Activated naive CD4-positive, alpha-beta T cell (primary cell): Measurements from ENCODE around the gene SLC19A1.

Experiments
- DNase-seq, 4 experiments: peaks; one replicate each; lab custom pipeline; 2025; lab: John Stamatoyannopoulos, UW

Gene SLC19A1

DNA sequence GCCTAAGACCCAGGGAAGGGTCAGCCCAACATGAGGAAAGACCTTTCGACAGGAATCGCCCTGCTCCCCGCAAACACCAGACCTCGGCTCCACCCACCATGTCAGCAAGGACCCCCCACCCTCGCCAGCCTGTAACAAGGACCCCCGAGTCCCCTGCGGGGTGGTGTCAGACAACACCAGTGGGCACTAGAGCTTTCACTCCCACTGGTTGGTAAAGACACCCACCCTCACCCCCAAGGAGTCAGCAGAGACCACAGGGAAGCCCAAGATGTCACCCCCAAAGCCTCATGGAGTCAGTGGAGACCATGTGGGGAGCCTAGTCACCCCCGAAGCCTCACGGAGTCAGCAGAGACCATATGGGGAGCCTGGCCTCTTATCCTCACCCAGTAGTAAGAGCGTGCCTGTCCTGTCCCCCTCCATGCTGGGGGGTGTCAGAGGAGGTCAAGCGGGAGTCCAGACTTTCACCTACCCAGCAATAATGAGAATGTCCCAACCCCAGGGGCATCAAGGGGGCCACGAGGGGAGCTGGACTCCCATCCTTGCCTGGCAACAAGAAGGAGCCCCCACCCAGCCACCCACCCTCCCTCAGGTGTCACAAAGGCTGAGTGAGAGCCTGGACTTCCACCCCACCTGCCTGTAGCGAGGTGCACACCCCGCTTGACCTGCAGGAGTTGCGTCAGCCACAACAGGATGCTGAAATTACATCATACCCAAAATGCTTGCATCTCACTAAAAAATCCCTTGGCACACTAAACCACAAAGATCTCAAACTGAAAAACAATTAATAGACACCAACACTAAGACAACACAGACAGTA lies 24.8 kb downstream of the SLC19A1 start:
- DNase-seq = no peak

DNA sequence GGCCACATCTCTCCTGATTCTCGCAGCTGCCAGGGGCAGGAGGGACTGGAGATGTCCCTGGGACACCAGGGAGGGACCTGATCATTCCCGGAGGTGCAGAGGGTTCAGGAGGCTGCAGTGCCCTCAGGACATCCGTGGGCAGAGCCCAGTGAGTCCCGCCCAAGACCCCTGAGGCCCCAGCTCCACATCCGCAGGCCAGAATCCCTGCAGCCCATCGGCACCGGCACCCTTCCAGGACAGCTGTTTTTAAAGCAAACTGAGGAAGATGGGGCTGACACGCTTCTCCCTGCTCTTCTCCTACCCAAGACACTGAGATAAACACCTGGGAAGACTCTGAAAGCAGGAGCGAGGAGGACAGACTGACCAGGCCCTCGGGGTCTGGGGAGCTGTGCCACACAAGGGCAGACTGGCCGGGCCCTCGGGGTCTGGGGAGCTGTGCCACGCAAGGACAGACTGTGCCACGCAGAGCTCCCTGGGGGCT lies 25.5 kb downstream of the SLC19A1 start:
- no peak for DNase-seq

DNA sequence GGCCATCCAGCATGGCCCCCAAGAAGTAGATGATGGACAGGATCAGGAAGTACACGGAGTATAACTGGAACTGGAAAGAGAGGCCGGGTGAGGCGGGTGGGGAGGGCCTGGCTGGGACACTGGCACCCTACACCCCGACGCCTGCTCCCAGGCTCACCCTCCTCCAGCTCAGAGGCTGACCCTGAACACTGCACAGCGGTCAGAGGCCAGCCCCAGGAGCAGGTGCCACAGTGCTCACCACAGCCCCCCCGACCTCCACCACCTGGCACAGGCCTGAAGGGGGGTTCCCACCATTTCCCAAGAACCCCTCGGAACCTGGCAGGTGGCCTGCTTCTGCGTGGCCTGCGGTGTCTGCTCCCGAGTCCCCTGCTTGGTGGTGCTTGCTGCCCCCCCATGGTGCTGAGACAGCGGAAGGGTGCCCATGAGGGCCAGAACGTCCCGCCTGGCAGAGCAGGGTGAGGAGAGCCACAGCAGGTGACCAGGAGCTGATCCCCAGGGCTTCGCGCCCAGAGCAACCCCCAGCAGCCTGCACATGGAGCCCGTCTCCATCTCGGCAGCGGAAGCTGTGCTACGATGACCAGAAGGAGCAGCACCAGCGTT lies 26.1 kb downstream of the SLC19A1 start:
- no peak for DNase-seq

DNA sequence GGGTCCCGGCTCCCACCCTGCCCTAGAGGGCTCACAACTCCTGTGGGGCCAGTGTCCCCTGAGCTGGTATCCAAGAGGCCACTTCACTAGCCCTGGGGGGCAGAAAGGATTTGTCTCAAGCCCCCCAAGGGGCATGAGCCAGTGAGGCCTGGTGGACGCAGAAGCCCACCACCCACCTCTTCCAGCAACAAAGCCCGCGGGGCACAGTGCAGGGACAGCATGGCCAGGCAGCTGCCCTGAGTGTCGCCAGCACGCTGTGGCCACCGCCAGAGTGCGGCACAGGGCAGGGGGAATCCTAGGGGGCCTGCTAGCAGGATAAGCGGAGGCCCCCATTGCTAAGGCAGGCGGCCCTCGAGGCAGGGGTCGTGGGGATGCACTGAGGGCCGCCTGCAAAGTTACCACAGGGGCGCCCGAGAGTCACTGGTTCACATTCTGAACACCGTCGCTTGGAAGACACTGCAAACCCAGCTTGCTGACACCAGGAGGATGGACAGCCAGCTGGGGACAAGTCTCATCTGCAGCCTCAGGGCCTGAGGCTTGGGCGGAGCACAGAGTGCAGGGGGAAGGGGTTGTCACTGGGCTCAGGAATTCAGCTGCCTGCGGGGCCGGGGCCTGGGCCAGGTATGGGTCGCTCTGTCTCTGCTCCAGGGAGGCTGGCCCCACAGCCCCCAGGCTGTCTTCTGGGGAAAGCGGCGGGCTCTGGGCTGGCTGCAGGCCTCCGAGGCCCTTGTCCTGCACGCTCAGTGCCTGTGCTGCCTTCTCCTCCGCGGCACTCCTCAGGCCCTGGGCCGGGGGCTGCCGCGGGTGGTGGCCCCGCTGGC lies 26.8 kb downstream of the SLC19A1 start:
- no peak for DNase-seq

DNA sequence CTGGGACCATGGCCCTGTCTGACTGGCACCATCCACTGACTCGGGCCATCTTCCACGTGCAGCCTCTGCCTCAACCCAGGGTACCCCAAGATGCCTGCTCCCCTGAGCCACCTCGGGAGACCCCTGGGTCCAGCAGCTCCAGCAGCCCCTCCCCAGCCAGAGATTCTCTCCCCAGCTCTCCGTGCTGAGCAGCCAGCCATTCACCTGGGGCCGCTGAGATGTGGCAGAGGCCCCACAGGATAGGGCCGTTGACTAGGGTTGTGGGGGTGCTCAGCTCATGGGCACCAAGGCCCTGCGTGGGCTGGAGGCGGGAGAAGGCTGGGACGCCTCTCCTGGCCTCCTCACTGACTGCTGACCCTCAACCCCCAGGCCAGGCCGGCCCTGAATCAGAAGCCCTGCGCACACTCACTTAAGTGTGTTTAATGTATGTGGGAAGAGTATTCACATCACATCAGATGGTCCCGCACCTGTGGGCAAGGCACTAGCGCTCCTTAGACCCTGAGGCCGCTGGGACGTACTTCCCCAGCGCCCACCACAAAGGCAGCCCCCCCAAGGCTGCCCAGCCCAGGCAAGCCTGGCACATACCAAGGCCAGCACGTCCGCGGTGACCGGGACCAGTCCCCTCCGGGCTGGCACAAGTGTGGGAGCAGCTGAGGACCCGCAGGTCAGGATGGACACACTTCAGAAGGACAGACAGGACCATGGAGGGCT lies 27.8 kb downstream of the SLC19A1 start:
- no peak for DNase-seq

DNA sequence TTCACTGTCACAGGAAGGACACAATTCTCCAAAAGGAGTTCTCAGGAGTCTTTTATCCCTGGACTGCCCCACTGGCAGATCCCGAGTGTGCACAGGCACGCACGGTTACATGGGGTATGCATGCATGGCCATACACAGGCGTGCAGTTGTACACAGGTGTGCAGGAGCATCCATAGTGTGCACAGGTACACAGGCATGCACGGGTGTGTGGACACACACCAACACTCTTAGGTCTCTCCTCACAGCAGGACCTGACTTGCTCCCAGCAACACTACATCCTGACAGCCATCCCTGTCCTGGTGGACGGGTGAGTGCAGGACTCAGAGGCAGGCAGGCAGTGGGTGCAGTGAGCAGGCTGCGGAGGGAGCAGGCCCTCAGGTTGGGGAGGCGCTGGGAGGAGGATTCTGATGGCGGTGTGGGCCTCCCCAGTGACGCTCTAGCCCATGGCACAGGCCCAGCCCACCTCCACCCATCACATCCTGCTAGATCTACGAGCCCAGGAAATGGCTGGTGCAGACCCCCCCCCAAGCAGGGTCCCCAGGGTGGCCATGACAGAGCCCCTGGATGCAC lies 28.4 kb downstream of the SLC19A1 start:
- DNase-seq = no peak

DNA sequence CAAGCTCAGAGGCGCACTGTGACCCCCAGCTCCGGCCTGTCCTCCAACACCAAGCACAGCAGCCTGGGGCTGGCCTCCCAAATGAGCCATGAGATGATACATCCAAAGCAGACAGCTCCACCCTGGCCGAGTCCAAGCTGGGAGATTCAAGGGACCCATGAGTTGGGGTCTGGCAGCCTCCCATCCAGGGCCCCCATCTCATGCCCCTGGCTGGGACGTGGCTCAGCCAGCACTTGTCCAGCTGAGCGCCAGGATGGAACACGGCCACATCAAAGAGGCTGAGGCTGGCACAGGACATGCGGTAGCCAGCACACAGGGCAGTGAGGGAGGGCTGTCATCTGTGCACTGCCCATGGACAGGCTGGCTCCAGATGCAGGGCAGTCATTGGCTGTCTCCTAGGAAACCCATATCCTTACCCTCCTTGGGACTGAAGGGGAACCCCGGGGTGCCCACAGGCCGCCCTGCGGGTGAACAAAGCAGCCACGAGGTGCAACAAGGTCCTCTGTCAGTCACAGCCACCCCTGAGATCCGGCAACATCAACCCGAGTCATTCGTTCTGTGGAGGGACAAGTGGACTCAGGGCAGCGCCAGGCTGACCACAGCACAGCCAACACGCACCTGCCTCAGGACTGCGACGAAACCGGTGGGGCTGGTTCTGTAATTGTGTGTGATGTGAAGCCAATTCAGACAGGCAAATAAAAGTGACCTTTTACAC lies 29.1 kb downstream of the SLC19A1 start:
- no peak for DNase-seq

DNA sequence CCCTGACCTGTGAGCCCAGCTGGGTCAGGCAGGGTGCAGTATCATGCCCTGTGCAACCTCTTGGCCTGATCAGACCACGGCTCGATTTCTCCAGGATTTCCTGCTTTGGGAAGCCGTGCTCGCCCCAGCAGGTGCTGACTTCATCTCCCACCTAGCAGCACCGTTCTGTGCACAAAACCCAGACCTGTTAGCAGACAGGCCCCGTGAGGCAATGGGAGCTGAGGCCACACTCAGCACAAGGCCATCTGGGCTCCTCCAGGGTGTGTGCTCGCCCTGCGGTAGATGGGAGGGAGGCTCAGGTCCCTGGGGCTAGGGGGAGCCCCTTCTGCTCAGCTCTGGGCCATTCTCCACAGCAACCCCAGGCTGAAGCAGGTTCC lies 29.6 kb downstream of the SLC19A1 start:
- no peak for DNase-seq

DNA sequence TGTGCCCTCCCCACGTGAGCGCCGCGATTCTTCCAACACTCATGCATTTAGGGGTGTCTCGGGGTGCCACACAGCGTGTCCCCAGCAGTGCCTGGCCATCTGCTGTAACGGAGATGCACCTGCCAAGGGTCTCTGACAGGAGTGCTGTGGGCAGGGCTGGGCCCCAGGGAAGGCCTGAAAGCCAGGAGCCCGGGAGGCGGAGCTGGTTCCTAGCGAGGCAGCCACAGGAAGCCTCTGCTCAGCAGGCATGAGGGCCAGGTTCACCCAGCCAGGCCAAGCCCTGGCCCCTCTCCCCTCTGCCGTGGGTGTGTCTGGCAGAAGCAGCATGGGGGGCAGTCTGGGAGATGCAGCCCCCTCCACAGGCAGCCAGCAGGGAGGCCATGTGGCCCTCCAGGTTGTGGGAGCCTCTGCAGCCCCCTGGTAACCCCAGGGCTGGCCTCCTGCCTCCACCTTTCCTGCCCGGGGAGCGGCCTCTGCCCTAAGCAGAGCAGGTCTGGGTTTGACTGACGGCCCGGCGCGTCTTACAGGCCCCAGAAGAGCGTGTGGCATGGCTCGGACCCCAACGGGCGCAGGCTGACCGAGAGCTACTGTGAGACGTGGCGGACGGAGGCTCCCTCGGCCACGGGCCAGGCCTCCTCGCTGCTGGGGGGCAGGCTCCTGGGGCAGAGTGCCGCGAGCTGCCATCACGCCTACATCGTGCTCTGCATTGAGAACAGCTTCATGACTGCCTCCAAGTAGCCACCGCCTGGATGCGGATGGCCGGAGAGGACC lies 30.4 kb downstream of the SLC19A1 start:
- DNase-seq = no peak

DNA sequence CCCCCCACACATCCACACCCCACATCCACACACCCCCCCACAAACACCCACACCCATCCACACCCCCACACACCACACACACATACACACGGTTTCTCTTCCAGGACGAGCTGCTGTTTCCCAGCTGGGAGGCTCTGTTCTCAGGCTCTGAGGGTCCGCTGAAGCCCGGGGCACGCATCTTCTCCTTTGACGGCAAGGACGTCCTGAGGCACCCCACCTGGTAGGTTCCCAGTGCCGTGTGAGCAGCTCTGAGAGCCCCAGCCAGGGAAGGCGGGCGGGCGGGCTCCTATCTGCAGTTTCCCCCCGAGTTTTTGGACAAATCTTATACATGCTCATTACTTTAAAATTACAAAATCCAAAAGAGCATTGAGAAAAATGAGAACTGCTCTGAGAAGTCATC lies 31.2 kb downstream of the SLC19A1 start:
- no peak for DNase-seq

DNA sequence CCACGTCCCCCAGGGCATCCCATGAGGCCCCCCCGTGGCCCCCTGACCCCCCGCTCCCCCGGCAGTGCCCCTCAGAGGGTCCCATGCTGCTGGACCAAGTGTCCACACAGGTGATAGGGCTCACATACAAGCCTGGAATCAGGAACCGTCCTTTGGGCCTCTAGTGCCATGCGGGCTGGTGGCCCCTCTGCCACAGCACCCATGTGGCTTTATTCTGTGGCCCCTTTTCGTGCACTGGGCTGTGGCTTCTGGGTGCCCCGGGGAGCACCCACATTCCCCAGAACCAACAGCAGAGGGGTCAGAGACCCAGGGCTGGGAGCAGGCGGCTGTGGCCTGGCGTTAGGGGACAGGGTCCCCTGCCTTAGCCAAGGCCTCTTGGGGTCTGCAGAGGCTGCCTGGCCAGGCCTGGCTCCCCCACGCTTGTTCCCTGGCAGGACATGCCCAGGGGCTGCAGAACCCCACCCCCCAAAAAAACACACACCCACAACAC lies 31.7 kb downstream of the SLC19A1 start:
- no peak for DNase-seq

DNA sequence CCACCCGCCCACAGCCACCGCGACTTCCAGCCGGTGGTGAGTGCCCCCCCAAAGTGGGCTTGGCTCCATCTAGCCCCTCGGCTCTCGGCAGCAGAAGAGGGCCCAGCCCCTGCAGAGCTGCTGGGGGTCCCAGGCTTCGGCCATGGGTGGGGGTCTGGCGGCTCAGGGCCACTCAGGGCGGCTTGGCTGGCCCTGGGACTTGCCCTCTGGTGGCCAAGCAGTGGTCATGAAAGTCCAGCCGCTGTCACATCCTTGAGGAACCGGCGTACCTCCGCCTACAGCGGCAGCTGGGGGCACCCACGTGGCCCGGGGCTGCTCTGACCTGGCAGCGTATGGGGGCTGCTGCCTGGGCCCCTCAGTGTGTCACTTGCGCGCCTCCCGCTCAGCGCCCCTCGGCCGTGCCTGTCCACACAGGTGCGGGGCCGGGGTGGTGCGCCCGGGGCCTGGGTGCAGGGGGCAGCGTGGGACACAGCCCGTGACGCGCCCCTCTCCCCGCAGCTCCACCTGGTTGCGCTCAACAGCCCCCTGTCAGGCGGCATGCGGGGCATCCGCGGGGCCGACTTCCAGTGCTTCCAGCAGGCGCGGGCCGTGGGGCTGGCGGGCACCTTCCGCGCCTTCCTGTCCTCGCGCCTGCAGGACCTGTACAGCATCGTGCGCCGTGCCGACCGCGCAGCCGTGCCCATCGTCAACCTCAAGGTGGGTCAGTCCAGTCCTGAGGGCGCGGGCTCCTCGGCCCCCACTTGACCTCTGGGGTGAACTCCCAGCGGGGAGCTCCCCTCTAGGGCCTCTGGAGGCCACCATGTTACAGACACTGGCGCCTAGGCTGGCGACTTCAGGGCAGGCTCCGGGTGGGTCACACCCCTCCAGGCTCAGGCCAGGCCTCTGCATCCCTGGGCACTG lies 32.4 kb downstream of the SLC19A1 start:
- no peak for DNase-seq

DNA sequence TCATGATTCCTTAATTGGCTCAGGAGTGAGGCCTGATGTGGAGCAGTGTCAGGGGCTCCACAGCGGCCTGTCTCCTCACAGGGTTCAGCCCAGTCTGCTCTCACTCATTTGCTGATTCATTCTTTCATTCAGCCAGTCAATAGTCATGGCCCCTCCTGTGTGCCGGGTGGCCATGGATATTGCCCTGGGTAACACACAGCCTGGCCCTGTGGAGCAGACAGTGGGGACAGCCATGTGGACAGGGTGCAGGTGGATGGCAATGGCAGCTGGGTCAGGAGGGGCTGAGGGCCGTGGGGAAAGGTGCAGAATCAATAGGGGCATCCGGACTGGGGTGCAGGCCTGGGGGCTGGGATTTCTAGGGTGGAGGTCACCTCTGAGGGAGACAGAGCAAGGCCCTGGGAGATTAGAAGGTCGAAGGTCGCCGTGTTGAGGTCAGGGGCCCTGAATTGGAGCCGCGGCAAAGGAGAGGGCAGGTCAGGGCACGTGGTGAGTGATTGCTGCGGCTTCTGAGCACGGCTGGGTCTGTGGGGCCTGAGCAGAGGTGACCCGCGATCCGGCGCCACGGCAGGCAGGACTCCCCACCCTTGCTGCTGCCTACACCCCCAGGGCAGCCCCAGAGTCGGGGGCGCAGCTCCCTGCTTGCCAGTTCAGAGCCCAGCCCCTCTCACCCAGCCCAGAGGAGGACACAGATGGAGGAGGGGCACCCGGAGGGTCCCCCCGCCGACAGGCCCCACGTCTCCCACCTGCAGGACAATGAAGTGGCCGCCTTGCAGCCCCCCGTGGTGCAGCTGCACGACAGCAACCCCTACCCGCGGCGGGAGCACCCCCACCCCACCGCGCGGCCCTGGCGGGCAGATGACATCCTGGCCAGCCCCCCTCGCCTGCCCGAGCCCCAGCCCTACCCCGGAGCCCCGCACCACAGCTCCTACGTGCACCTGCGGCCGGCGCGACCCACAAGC lies 33.4 kb downstream of the SLC19A1 start:
- DNase-seq = no peak

DNA sequence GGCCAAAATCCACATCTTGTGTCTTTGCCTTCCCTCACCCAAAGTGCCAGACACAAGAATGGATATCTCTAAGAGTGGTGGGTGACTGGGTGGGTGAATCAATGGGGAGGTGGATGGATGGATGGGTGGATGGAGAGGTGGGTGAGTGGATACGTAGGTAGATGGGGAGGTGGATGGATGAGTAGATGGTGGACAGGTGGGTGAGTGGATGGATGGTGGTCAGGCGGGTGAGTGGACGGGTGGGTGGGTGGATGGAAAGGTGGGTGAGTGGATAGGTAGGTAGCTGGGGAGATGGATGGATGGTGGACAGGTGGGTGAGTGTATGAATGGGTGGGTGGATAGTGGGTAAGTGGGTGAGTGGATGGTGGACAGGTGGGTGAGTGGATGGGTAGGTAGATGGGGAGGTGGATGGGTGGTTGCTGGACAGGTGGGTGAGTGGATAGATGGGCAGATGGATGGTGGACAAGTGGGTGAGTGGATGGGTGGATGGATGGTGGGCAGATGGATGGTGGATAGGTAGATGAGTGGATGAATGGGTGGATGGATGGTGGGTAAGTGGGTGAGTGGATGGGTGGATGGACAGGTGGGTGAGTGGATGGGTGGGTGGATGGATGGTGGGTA lies 34.2 kb downstream of the SLC19A1 start:
- DNase-seq = no peak

DNA sequence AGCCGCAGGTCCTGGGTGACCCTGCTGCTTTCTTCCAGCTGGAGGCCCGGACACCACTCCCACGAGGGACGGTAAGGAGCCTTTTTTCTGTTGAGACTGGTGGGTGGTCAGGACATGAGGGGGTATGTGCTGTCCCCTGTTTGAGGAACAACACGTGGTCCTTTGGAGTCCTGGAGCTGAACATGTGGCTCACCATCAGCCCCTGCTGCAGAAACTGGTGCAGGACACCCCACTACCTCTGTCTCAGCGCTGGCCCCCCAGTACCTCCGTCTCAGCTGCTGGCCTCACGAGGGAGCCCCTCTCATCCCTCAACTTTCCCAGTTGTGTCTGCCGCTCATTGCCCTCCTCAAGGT lies 34.7 kb downstream of the SLC19A1 start:
- no peak for DNase-seq

DNA sequence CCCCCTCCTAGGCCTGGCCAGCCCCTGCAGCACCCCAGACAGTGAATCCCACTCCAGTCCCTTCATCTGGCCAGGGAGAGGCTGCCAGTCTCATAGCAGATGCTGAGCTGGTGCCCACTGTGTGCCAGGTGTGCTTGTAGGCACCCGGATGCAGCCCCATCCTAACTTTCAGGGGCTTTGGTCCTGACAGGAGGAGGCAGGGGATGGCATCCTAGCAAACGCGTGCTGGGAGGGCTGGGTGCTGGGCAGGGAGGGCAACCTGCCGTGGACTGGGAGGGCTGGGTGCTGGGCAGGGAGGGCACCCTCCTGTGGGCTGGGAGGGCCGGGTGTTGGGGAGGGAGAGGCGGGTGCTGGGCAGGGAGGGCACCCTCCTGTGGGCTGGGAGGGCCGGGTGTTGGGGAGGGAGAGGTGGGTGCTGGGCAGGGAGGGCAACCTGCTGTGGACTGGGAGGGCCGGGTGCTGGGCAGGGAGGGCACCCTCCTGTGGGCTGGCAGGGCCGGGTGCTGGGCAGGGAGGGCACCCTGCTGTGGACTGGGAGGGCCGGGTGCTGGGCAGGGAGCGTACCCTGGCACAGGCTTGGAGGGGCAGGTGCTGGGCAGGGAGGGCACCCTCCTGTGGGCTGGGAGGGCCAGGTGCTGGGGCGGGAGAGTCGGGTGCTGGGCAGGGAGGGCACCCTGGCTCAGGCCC lies 35.3 kb downstream of the SLC19A1 start:
- no peak for DNase-seq

DNA sequence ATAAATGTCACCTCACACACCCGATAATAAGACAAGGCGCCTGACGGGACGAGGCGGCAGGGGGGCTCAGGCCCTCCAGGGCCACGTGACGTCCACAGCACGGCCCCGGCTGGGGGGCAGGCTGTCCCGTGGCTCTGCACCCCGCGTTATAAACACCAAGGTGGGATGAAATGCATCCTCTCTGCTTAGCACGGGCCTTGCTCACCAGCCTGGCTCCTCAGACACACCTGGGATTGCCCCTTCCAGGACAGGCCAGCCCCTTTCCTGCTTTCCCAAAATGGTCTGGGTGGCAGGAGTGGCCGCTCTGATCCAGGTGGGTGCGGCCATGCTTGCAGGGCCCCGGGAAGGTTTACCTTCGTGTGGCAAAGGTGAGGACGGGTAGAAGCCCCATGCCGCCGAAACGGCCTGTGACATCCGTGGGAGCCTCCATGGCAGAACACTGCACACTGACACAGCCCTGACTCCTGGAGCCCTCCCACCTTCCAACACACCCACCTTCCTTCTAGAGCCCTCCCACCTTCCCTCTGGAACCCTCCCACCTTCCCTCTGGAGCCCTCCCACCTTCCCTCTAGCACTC lies 35.9 kb downstream of the SLC19A1 start:
- DNase-seq = no peak
